CD4-positive, alpha-beta memory T cell (primary cell): ENCODE measurements around the gene GHRL. TPM values are rescaled to one million over a fixed set of nuclear protein-coding genes. Genes with fewer than 3 reads are reported as not detected.

Experiments
- CTCF ChIA-PET: fragments of 350-600 bp; sonication (Branson Sonifier 250); formaldehyde crosslinking; loops from one replicate; lab custom pipeline; 2021; ENCODE audit warnings: inconsistent platforms; ENCODE audit not compliant: partially characterized antibody; lab: Charles Lee
- POLR2A ChIA-PET: fragments of 350-600 bp; sonication (Branson Sonifier 250); formaldehyde crosslinking; loops from one replicate; lab custom pipeline; 2021; ENCODE audit not compliant: partially characterized antibody; lab: Charles Lee
- DNase-seq, 5 donors: peaks; one replicate each; pipeline versions ENCODE4 v3.0.0 to v3.0.0-alpha.2; 2020 to 2022; ENCODE audit warnings: mixed read lengths in 1 of 5
- H3K27ac ChIP-seq: one replicate; pipeline ENCODE4 v1.7.0; 2013; ENCODE audit warnings: low read depth, low read length
- H3K27me3 ChIP-seq: 2 replicates; pipeline ENCODE4 v1.7.0; 2013; ENCODE audit warnings: mild to moderate bottlenecking, low read length, moderate library complexity; ENCODE audit not compliant: insufficient read depth
- H3K36me3 ChIP-seq: 2 replicates; pipeline ENCODE4 v1.7.0; 2013; ENCODE audit warnings: mild to moderate bottlenecking, low read length, moderate library complexity; ENCODE audit not compliant: insufficient read depth
- H3K4me1 ChIP-seq: 2 replicates; pipeline ENCODE4 v1.7.0; 2013; ENCODE audit warnings: mild to moderate bottlenecking, low read length, moderate library complexity; ENCODE audit not compliant: insufficient read depth
- H3K4me3 ChIP-seq, 2 donors: one replicate each; pipeline ENCODE4 v1.7.0; 2013; ENCODE audit warnings: low read length in 2 of 2, mild to moderate bottlenecking in 1 of 2
- H3K9me3 ChIP-seq, 2 donors: one replicate each; pipeline ENCODE4 v1.7.0; 2013; ENCODE audit warnings: low read length in 2 of 2, control low read depth in 1 of 2; ENCODE audit not compliant: control insufficient read depth in 1 of 2
- H3K27ac Mint-ChIP-seq, 7 donors: one replicate each; pipeline ENCODE4 v1.8.0; 2020 to 2021; ENCODE audit warnings: mixed read lengths in 7 of 7, mild to moderate bottlenecking in 6 of 7, inconsistent platforms in 3 of 7, moderate library complexity in 3 of 7
- H3K27me3 Mint-ChIP-seq, 2 donors: one replicate each; pipeline ENCODE4 v1.8.0; 2020 to 2021; ENCODE audit warnings: mixed read lengths in 2 of 2
- H3K36me3 Mint-ChIP-seq, 2 donors: one replicate each; pipeline ENCODE4 v1.8.0; 2020 to 2021; ENCODE audit warnings: mixed read lengths in 2 of 2, inconsistent platforms in 1 of 2, mild to moderate bottlenecking in 1 of 2
- H3K4me1 Mint-ChIP-seq, 4 donors: one replicate each; pipeline ENCODE4 v1.8.0; 2020 to 2021; ENCODE audit warnings: mixed read lengths in 4 of 4, mild to moderate bottlenecking in 1 of 4
- H3K4me3 Mint-ChIP-seq, 8 donors: one replicate each; pipeline ENCODE4 v1.8.0; 2020 to 2021; ENCODE audit warnings: mixed read lengths in 8 of 8, mild to moderate bottlenecking in 7 of 8, moderate library complexity in 6 of 8, inconsistent platforms in 3 of 8
- H3K9me3 Mint-ChIP-seq, 8 donors: one replicate each; pipeline ENCODE4 v1.8.0; 2020 to 2021; ENCODE audit warnings: mixed read lengths in 8 of 8, mild to moderate bottlenecking in 5 of 8, inconsistent platforms in 3 of 8, moderate library complexity in 1 of 8
- intact Hi-C: fragments of 100-400 bp; cut with micrococcal nuclease; formaldehyde crosslinking; loops from one replicate; pipeline ENCODE4 v1.15.1; 2023
- polyA plus RNA-seq, 2 donors: library from polyadenylated mRNA; unstranded; fragments of 300-500 nt; fragmentation: Illumina TruSeq; gene quantifications; one replicate each; pipeline ENCODE4 v1.2.3, GENCODE V29; 2021
- total RNA-seq, 2 experiments: library from RNA; stranded (reverse); gene quantifications; one replicate each; pipeline ENCODE4 v1.2.3, GENCODE V29; 2021

Gene GHRL
- total and polyA plus RNA-seq, 4 experiments from 2014 or later: 0.75 to 1.1 TPM; not detected in 2

DNA sequence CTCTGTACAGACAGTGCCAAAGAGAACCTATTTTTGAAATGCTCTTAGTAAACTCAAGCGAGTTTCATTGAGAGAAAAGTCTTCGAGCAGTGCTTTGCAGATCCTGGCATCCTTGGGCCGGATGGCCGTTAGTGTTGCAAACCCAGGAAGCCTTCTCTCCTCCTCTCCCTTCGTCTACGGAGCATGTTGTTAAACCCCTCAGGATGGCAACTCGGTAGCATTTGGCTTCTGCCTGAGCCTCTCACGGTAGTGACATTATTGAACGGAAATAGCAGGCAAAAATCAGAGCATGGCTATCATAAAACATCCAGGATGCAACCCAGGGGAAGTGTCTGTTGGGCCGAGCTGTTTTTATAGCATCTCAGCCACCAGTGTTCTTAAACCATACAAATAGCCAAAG is 34.8 kb upstream of the GHRL start:
- Mint-ChIP-seq H3K27ac (peak overlapping the region in 1 of 7 donors; percentile 39), H3K4me1 (no peaks in the 10 kb centered on the region), H3K4me3 (no peak overlapping the region), H3K9me3 (peaks cover 0 to 3% (median 0%) of the 10 kb centered on the region in 8 donors), H3K27me3 (peaks cover 17 to 20% of the 10 kb centered on the region in 2 donors), H3K36me3 (no peaks in the 10 kb centered on the region)
- peaks cover 6% of the 10 kb centered on the region for H3K27me3 ChIP-seq
- H3K4me1 ChIP-seq: no peaks in the 10 kb centered on the region
- H3K4me3 ChIP-seq: no peak overlapping the region
- ChIA-PET POLR2A (no interaction called here), CTCF (no interaction called here)
- no peaks in the 10 kb centered on the region for H3K36me3 ChIP-seq
- no peak overlapping the region for H3K27ac ChIP-seq
- DNase-seq: no peak
- no peaks in the 10 kb centered on the region for H3K9me3 ChIP-seq
- intact Hi-C loops: no loop called here

- no peak overlapping the region for H3K27ac ChIP-seq
- intact Hi-C loops: loop anchor here (5.0 kb wide), 1 partner anchor 590 kb away; the partner anchor contains the start of gene BRPF1
- no peak overlapping the region for H3K4me3 ChIP-seq
- H3K27me3 Mint-ChIP-seq: peaks cover 2 to 5% of the 10 kb centered on the region in 2 donors
- DNase-seq: peak in 3 of 5 donors; percentile 22 to 33 (median 23)
- ChIA-PET POLR2A (interaction anchor here (1.5 to 2.9 kb wide), 3 partner anchors 230 to 390 kb away, joined by 4 to 31 read pairs (median 4); partner anchors contain the start of genes CRELD1 and PRRT3), CTCF (interaction anchor here (1.0 to 3.0 kb wide), 5 partner anchors 58 to 432 kb away, joined by 3 to 25 read pairs (median 4); partner anchors contain the start of genes CRELD1 and JAGN1)
- peaks cover 17% of the 10 kb centered on the region for H3K36me3 ChIP-seq
- H3K27ac Mint-ChIP-seq: peak overlapping the region in 5 of 7 donors; percentile 81 to 97 (median 86)
- peak overlapping the region in 3 of 8 donors; percentile 20 to 92 (median 46) for H3K4me3 Mint-ChIP-seq
- peaks cover 6% of the 10 kb centered on the region for H3K27me3 ChIP-seq
- peaks cover 0 to 2% (median 0%) of the 10 kb centered on the region in 8 donors for H3K9me3 Mint-ChIP-seq
- H3K36me3 Mint-ChIP-seq: peaks cover 3 to 19% of the 10 kb centered on the region in 2 donors
- peaks cover 28% of the 10 kb centered on the region for H3K4me1 ChIP-seq
- H3K4me1 Mint-ChIP-seq: peaks cover 18 to 42% (median 29%) of the 10 kb centered on the region in 4 donors
- H3K9me3 ChIP-seq: no peaks in the 10 kb centered on the region
Measured at GRCh38 chr3:10322352-10322710, 29.6 kb upstream of the GHRL start.

- Histone ChIP-seq H3K4me1 (peaks cover 28% of the 10 kb centered on the region), H3K36me3 (peaks cover 22% of the 10 kb centered on the region), H3K27ac (peak overlapping the region; percentile 95), H3K9me3 (no peaks in the 10 kb centered on the region), H3K4me3 (peak overlapping the region in 1 of 2 donors; percentile 95), H3K27me3 (peaks cover 4% of the 10 kb centered on the region)
- Mint-ChIP-seq H3K9me3 (peaks cover 0 to 2% (median 0%) of the 10 kb centered on the region in 8 donors), H3K4me1 (peaks cover 18 to 42% (median 29%) of the 10 kb centered on the region in 4 donors), H3K27me3 (peaks cover under 1 to 4% of the 10 kb centered on the region in 2 donors), H3K27ac (peak overlapping the region in 6 of 7 donors; percentile 81 to 97 (median 92)), H3K4me3 (peak overlapping the region; percentile 89 to 94 (median 92)), H3K36me3 (peaks cover 3 to 23% of the 10 kb centered on the region in 2 donors)
- intact Hi-C loops: loop anchor here (1.0 to 5.0 kb wide), 9 partner anchors 73 to 1359 kb away; partner anchors contain the start of genes ARPC4, BRK1, BRPF1 and CRELD1
- CTCF ChIA-PET: interaction anchor here (0.6 to 3.0 kb wide), 12 partner anchors 13 to 673 kb away, joined by 3 to 25 read pairs (median 3); partner anchors contain the start of genes CRELD1, JAGN1 and MTMR14
- DNase-seq: no peak
- POLR2A ChIA-PET: interaction anchor here (1.0 to 2.9 kb wide), 13 partner anchors 9 to 959 kb away, joined by 3 to 31 read pairs (median 4); partner anchors contain the start of genes ARPC4, CRELD1, PRRT3 and TADA3
Measured at GRCh38 chr3:10321630-10322351, 29.0 kb upstream of the GHRL start.

GRCh38 chr3:10320320-10320677 is 27.6 kb upstream of the GHRL start:
- Mint-ChIP-seq H3K27ac (peak overlapping the region; percentile 89 to 97 (median 95)), H3K36me3 (peaks cover 3 to 33% of the 10 kb centered on the region in 2 donors), H3K4me3 (peak overlapping the region; percentile 89 to 94 (median 92)), H3K27me3 (peaks cover 0 to 2% of the 10 kb centered on the region in 2 donors), H3K9me3 (peaks cover 0 to 2% (median 0%) of the 10 kb centered on the region in 8 donors), H3K4me1 (peaks cover 18 to 42% (median 29%) of the 10 kb centered on the region in 4 donors)
- POLR2A ChIA-PET: interaction anchor here (0.7 to 2.9 kb wide), 20 partner anchors 8 to 958 kb away, joined by 3 to 31 read pairs (median 4); partner anchors contain the start of genes ARPC4, ATG7, CRELD1 and EMC3
- H3K4me3 ChIP-seq: peak overlapping the region; percentile 51 to 95
- intact Hi-C loops: loop anchor here (2.0 to 5.0 kb wide), 4 partner anchors 475 to 1357 kb away; partner anchors contain the start of genes ARPC4, BRPF1, RAD18 and RPUSD3
- peak overlapping the region; percentile 95 for H3K27ac ChIP-seq
- peaks cover 31% of the 10 kb centered on the region for H3K36me3 ChIP-seq
- DNase-seq: no peak
- peaks cover 28% of the 10 kb centered on the region for H3K4me1 ChIP-seq
- no peaks in the 10 kb centered on the region for H3K27me3 ChIP-seq
- CTCF ChIA-PET: interaction anchor here (0.8 to 3.0 kb wide), 10 partner anchors 13 to 471 kb away, joined by 3 to 25 read pairs (median 3); partner anchors contain the start of genes CRELD1 and JAGN1
- H3K9me3 ChIP-seq: no peaks in the 10 kb centered on the region

DNA sequence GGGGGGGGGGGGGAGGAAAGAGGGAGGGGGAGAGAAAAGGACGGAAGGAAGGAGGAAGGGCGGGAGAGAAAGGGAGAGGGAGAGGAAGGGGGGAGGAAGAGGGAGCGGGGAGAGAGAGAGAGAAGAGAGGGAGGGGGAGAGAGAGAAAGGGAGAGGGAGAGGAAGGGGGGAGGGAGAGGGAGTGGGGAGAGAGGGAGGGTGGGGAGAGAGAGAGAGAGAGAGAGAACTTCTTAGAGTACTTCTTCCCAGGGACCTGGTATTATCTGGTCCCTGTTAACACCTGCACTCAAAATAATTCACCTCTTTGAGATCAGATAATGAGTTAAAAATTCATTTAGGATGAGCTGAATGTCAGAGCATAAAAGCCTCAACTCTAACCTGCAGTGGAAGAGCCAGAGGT is 27.1 kb upstream of the GHRL start:
- Histone ChIP-seq H3K4me1 (peaks cover 28% of the 10 kb centered on the region), H3K27ac (peak overlapping the region; percentile 95), H3K36me3 (peaks cover 35% of the 10 kb centered on the region), H3K9me3 (no peaks in the 10 kb centered on the region), H3K27me3 (no peaks in the 10 kb centered on the region), H3K4me3 (peak overlapping the region in 1 of 2 donors; percentile 95)
- ChIA-PET CTCF (interaction anchor here (2.0 kb wide), 1 partner anchor 429 kb away, joined by 5 read pairs; the partner anchor contains the start of gene JAGN1), POLR2A (interaction anchor here (1.5 to 2.9 kb wide), 3 partner anchors 72 to 388 kb away, joined by 6 to 31 read pairs (median 11); partner anchors contain the start of genes CRELD1, EMC3 and TATDN2)
- Mint-ChIP-seq H3K27ac (peak overlapping the region; percentile 89 to 97 (median 95)), H3K4me3 (peak overlapping the region; percentile 89 to 94 (median 92)), H3K9me3 (peaks cover 0 to 2% (median 0%) of the 10 kb centered on the region in 8 donors), H3K36me3 (peaks cover 5 to 36% of the 10 kb centered on the region in 2 donors), H3K27me3 (no peaks in the 10 kb centered on the region), H3K4me1 (peaks cover 18 to 42% (median 29%) of the 10 kb centered on the region in 4 donors)
- DNase-seq: no peak
- intact Hi-C loops: loop anchor here (2.0 to 5.0 kb wide), 4 partner anchors 475 to 1357 kb away; partner anchors contain the start of genes ARPC4, BRPF1, RAD18 and RPUSD3

DNA sequence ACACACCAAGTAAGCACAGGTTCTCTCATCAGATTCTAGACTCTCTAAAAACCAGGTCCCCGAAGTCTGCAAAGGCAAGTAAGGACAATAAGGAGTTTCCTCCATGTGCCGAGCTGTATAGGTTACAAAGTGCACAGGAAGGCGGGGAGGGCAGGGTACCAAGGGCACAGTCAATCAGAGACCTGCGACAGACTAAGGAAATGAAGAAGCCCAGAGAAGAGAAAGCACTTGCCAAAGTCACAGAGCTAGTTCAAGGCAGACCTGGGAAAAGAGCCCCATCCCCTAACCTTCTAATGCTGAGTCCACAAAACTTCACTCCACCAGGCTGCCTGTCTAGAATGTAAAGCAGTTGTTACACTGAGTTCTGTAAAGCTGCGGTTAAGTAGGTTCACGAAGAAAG is 26.5 kb upstream of the GHRL start:
- Mint-ChIP-seq H3K9me3 (no peaks in the 10 kb centered on the region), H3K36me3 (peaks cover 11 to 42% of the 10 kb centered on the region in 2 donors), H3K4me1 (peaks cover 18 to 42% (median 31%) of the 10 kb centered on the region in 4 donors), H3K4me3 (peak overlapping the region; percentile 63 to 78 (median 74)), H3K27me3 (no peaks in the 10 kb centered on the region), H3K27ac (peak overlapping the region; percentile 71 to 90 (median 88))
- Histone ChIP-seq H3K4me1 (peaks cover 28% of the 10 kb centered on the region), H3K27me3 (no peaks in the 10 kb centered on the region), H3K4me3 (no peak overlapping the region), H3K27ac (peak overlapping the region; percentile 18), H3K36me3 (peaks cover 40% of the 10 kb centered on the region), H3K9me3 (no peaks in the 10 kb centered on the region)
- intact Hi-C loops: no loop called here
- DNase-seq: no peak
- CTCF ChIA-PET: interaction anchor here (2.0 kb wide), 1 partner anchor 429 kb away, joined by 5 read pairs; the partner anchor contains the start of gene JAGN1
- POLR2A ChIA-PET: no interaction called here
